H1 (cell line): Measurements from ENCODE around the gene SLIT3. TPM values are rescaled to one million over a fixed set of nuclear protein-coding genes. Genes with fewer than 3 reads are reported as not detected.

Experiments used
- EZH2 ChIP-seq: fragments of 200-600 bp; sonication (generic); IDR thresholded peaks from 2 replicates; pipeline ENCODE4 v1.7.1; 2012; ENCODE audit warnings: low read depth, mild to moderate bottlenecking, moderate library complexity, low read length, inconsistent platforms; ENCODE audit not compliant: severe bottlenecking
- GTF2F1 ChIP-seq: IDR thresholded peaks from 2 replicates; pipeline ENCODE4 v1.6.1; 2012; ENCODE audit warnings: low read depth, low read length, improper control_type of control experiment, borderline replicate concordance
- RXRA ChIP-seq: IDR thresholded peaks from 2 replicates; pipeline ENCODE4 v1.6.1; 2011; ENCODE audit warnings: low read depth, mild to moderate bottlenecking, low read length, moderate library complexity; ENCODE audit not compliant: insufficient read depth
- SUZ12 ChIP-seq: fragments of 200-600 bp; sonication (generic); IDR thresholded peaks from 2 replicates; pipeline ENCODE4 v1.6.1; 2012; ENCODE audit warnings: mild to moderate bottlenecking, inconsistent platforms, low read length, moderate library complexity, mixed read lengths
- YY1 ChIP-seq: IDR thresholded peaks from 2 replicates; pipeline ENCODE4 v1.6.1; 2011; ENCODE audit warnings: low read depth, mild to moderate bottlenecking, low read length
- polyA plus RNA-seq, 7 experiments: library from polyadenylated mRNA; depleted of rRNA in 3 of 7; stranded (reverse) in 5 of 7; unstranded in 2 of 7; fragments of >200 nt in 5 of 7; fragments of 200-250 nt in 2 of 7; gene quantifications; 1 replicate in 5 of 7; 2 replicates in 1 of 7; 4 replicates in 1 of 7; pipeline versions ENCODE4 v1.2.1 to v1.2.3, GENCODE V29; 2011 to 2013; ENCODE audit warnings: missing spikeins in 2 of 7, mixed read lengths in 2 of 7
- total RNA-seq: library from RNA; stranded (reverse); fragmentation: NEBNext Ultra II Directional; extraction: Animal tissue kit (Norgen Biotek cat#: 25700); gene quantifications from 2 replicates; pipeline ENCODE4 v1.2.1, GENCODE V29; 2021
- TF ChIP-seq, protein P1 (sequence below): IDR thresholded peaks from 2 replicates; pipeline ENCODE4 v1.6.1; 2012; ENCODE audit warnings: inconsistent platforms

Gene SLIT3
- total and polyA plus RNA-seq, 2 of the 8 experiments (the other 6 are each of a cell fraction or from before 2014, with no cell fraction given) = 1.1 to 1.2 TPM

GRCh38 chr5:168920019-168920810 lies 380.7 kb downstream of the SLIT3 start (continued):
- no peak for TF ChIP-seq SUZ12
- no peak for TF ChIP-seq GTF2F1
- TF ChIP-seq, protein P1, sequence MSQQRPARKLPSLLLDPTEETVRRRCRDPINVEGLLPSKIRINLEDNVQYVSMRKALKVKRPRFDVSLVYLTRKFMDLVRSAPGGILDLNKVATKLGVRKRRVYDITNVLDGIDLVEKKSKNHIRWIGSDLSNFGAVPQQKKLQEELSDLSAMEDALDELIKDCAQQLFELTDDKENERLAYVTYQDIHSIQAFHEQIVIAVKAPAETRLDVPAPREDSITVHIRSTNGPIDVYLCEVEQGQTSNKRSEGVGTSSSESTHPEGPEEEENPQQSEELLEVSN = no peak
- no peak for TF ChIP-seq YY1
- no peak for TF ChIP-seq EZH2
- TF ChIP-seq RXRA = no peak
